Pancreas (tissue), 10 donors: ENCODE data around the gene DIAPH3. TPM values are rescaled to one million over a fixed set of nuclear protein-coding genes. Genes with fewer than 3 reads are reported as not detected.

Experiments
- ATAC-seq, 4 donors: fragments of 200-7000 bp; cut with Tn5 transposase; one replicate each; pipeline versions ENCODE4 v1.8.0 to v1.9.1; 2020; ENCODE audit warnings: mild to moderate bottlenecking in 4 of 4, moderate library complexity in 4 of 4
- DNase-seq, 6 donors: peaks; one replicate each; pipeline ENCODE4 v3.0.0-alpha.2; 2020
- FAIRE-seq: peaks from 2 replicates; lab custom pipeline; 2012; peaks lifted over from hg19 to GRCh38; lab: Jason Lieb, UNC
- H3K27ac ChIP-seq, 4 donors: fragments of 200-600 bp; sonication (generic); 1 replicate in 3 of 4; 2 replicates in 1 of 4; pipeline versions ENCODE4 v1.5.0 to v1.8.0; 2020
- H3K27me3 ChIP-seq, 4 donors: fragments of 200-600 bp; one replicate each; pipeline ENCODE4 v1.8.0; 2021
- H3K36me3 ChIP-seq, 3 donors: fragments of 200-600 bp; sonication (generic) in 1 of 3; one replicate each; pipeline versions ENCODE4 v1.5.0 to v1.8.0; 2020 to 2021
- H3K4me1 ChIP-seq, 3 donors: fragments of 200-600 bp; one replicate each; pipeline ENCODE4 v1.8.0; 2021
- H3K4me3 ChIP-seq, 4 donors: fragments of 200-600 bp; sonication (generic) in 2 of 4; one replicate each; pipeline versions ENCODE4 v1.5.0 to v1.8.0; 2020 to 2021
- H3K9me3 ChIP-seq, 4 donors: fragments of 200-600 bp; one replicate each; pipeline ENCODE4 v1.8.0; 2021
- WGBS, 2 donors: extraction: QIAGEN DNeasy Blood & Tissue Kit; methylation state at CpG; one replicate each; pipeline ENCODE4 v1.1.7; 2013; 5-methylcytosine and 5-hydroxymethylcytosine counted together
- intact Hi-C, 3 donors: fragments of 100-400 bp; cut with DNase I; formaldehyde crosslinking; loops; one replicate each; pipeline versions ENCODE4 v1.11.1 to v1.14.2; 2022
- polyA plus RNA-seq, 2 donors: library from polyadenylated mRNA; stranded (reverse); fragments of 200-250 nt; gene quantifications; one replicate each; pipeline ENCODE4 v1.2.3, GENCODE V29; 2013
- total RNA-seq, 6 donors: library from RNA; stranded (reverse); fragmentation: NEBNext Ultra II Directional in 4 of 6; extraction: Animal tissue kit (Norgen Biotek cat#: 25700) in 4 of 6; gene quantifications; one replicate each; pipeline versions ENCODE4 v1.2.1 to v1.2.4, GENCODE V29; 2021 to 2023
- TF ChIP-seq, protein P1 (sequence below), 4 donors: fragments of 200-600 bp; sonication (generic) in 3 of 4; IDR thresholded peaks; one replicate each; pipeline versions ENCODE4 v1.5.0 to v1.8.0; 2021; ENCODE audit warnings: antibody characterized with exemption in 4 of 4
- donor health status: healthy with polysubstance abuse.
- donor health status: DM: no; HTN: no; CAD: no; lungs with moderate emphysema.
- donor health status: DM: no; HTN: no; CAD: no.
- donor health status: control.
- donor health status: control.
- donor health status: Bipolar disorder and iron deficiency.
- donor health status: DM: yes; HTN: yes; CAD: no.
- donor health status: DM: no; HTN: no; CAD: no.
- donor health status: DM: no; HTN: no; CAD: no.
- donor health status: DM: yes; HTN: yes; CAD: no.

The DIAPH3 gene
- total and polyA plus RNA-seq, 8 donors: 0.12 to 1.3 (median 0.42) TPM; not detected in 1

DNA sequence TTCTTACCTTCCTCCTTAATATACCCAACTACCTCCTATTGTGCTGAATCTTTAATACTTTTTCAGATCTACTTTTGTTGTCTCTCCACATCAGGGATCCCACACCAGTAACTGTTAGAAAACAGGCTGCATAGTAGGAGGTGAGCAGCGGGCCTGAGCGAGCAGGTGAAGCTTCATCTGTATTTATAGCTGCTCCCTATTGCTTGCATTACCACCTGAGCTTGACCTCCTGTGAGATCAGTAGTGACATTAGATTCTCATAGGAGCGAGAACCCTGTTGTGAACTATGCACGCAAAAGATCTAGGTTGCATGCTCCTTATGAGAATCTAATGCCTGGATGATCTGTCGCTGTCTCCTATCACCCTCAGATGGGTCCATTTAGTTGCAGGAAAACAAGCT lies 279.8 kb downstream of the DIAPH3 start:
- no peaks in the 10 kb centered on the region for H3K36me3 ChIP-seq
- no peak overlapping the region for H3K4me3 ChIP-seq
- WGBS, 2 donors: 96 to 97% methylated on average over 5 of the region's 5 CpGs
- TF ChIP-seq, protein P1, sequence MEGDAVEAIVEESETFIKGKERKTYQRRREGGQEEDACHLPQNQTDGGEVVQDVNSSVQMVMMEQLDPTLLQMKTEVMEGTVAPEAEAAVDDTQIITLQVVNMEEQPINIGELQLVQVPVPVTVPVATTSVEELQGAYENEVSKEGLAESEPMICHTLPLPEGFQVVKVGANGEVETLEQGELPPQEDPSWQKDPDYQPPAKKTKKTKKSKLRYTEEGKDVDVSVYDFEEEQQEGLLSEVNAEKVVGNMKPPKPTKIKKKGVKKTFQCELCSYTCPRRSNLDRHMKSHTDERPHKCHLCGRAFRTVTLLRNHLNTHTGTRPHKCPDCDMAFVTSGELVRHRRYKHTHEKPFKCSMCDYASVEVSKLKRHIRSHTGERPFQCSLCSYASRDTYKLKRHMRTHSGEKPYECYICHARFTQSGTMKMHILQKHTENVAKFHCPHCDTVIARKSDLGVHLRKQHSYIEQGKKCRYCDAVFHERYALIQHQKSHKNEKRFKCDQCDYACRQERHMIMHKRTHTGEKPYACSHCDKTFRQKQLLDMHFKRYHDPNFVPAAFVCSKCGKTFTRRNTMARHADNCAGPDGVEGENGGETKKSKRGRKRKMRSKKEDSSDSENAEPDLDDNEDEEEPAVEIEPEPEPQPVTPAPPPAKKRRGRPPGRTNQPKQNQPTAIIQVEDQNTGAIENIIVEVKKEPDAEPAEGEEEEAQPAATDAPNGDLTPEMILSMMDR (IDR thresholded peaks at IDR 0.05): no peak
- FAIRE-seq (no peak), DNase-seq (no peak), ATAC-seq (no peak)
- no peak overlapping the region for H3K27ac ChIP-seq
- H3K27me3 ChIP-seq: no peaks in the 10 kb centered on the region
- H3K4me1 ChIP-seq: no peaks in the 10 kb centered on the region
- intact Hi-C loops: no loop called here
- no peaks in the 10 kb centered on the region for H3K9me3 ChIP-seq

- intact Hi-C loops: no loop called here
- Histone ChIP-seq H3K4me3 (no peak overlapping the region), H3K4me1 (no peaks in the 10 kb centered on the region), H3K36me3 (no peaks in the 10 kb centered on the region), H3K27me3 (no peaks in the 10 kb centered on the region), H3K9me3 (no peaks in the 10 kb centered on the region), H3K27ac (no peak overlapping the region)
- 94% methylated on average over 1 of the region's 1 CpG for WGBS, 2 donors
- ATAC-seq: no peak
- FAIRE-seq: no peak
- DNase-seq: no peak
- TF ChIP-seq, protein P1 (IDR thresholded peaks at IDR 0.05): no peak
Measured at GRCh38 chr13:59880468-59880867, 283.3 kb downstream of the DIAPH3 start.

DNA sequence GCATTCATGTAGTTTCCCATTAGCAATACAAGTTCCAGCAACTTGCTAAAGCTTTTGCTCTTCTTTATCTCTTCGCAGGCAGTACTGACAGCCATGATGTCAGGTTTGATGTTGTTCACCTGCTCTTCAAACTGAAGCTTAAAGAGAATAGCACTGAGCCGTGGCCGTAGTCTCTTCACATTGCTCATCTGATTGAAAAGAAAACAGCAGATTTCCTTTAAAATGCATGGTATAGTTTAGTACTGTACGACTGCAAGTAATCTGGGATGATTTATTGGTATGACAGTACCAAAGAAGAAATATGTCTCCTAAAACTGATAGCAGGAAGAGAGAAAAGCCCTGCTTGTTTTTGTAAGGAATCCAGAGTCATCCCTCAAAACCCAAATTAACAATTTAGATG lies 284.4 kb downstream of the DIAPH3 start:
- Histone ChIP-seq H3K36me3 (no peaks in the 10 kb centered on the region), H3K4me1 (no peaks in the 10 kb centered on the region), H3K27me3 (no peaks in the 10 kb centered on the region), H3K4me3 (no peak overlapping the region), H3K27ac (no peak overlapping the region), H3K9me3 (no peaks in the 10 kb centered on the region)
- no peak for ATAC-seq
- DNase-seq: no peak
- TF ChIP-seq, protein P1 (IDR thresholded peaks at IDR 0.05): no peak
- WGBS, 2 donors: 89 to 94% methylated on average over 4 of the region's 4 CpGs
- FAIRE-seq: no peak
- intact Hi-C loops: no loop called here

DNA sequence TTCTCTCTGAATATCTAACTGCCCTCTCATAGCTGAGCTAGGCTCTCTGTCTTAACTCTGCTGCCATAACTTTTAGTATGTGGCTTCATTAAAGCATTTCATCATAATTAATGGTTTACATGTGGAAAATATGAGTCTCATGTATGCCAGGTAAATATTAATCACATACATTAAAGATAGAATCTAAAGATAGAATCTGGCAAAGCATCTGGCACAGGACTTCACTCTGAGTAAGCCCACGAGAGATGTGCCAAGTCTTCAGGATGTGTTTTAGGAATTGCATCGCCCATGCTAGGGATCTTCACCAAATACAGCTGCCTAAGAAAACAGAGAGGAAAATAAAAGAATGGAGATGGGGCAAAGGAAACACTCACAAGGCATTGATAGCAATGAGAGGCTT lies 285.8 kb downstream of the DIAPH3 start:
- TF ChIP-seq, protein P1 (IDR thresholded peaks at IDR 0.05): no peak

GRCh38 chr13:59874973-59875372 lies 288.8 kb downstream of the DIAPH3 start:
- Histone ChIP-seq H3K4me3 (no peak overlapping the region), H3K36me3 (no peaks in the 10 kb centered on the region), H3K4me1 (no peaks in the 10 kb centered on the region), H3K27ac (no peak overlapping the region), H3K9me3 (no peaks in the 10 kb centered on the region), H3K27me3 (no peaks in the 10 kb centered on the region)
- intact Hi-C loops: no loop called here
- TF ChIP-seq, protein P1 (IDR thresholded peaks at IDR 0.05): no peak
- FAIRE-seq (no peak), DNase-seq (no peak), ATAC-seq (no peak)
- 85 to 90% methylated on average over 2 of the region's 2 CpGs for WGBS, 2 donors

More for the DNA sequence above, 285.8 kb downstream of the DIAPH3 start:
- Histone ChIP-seq H3K4me1 (no peaks in the 10 kb centered on the region), H3K36me3 (no peaks in the 10 kb centered on the region), H3K27me3 (no peaks in the 10 kb centered on the region), H3K27ac (no peak overlapping the region), H3K4me3 (no peak overlapping the region), H3K9me3 (no peaks in the 10 kb centered on the region)
- DNase-seq (no peak), ATAC-seq (no peak), FAIRE-seq (no peak)
- intact Hi-C loops: no loop called here
- 84 to 88% methylated on average over 2 of the region's 2 CpGs for WGBS, 2 donors
